H1 (cell line): ENCODE measurements around the gene LGR4. TPM values are rescaled to one million over a fixed set of nuclear protein-coding genes. Genes with fewer than 3 reads are reported as not detected.

Experiments
- ASH2L ChIP-seq: fragments of 200-600, 300-600 bp; sonication (generic); IDR thresholded peaks from one replicate; pipeline ENCODE4 v1.7.1; 2017; ENCODE audit warnings: low read length
- CBX5 ChIP-seq: fragments of 300-800, 300-1000 bp; sonication (generic); IDR thresholded peaks from 2 replicates; pipeline ENCODE4 v1.7.1; 2016; ENCODE audit warnings: antibody characterized with exemption, low read length, low read depth
- CHD7 ChIP-seq: fragments of 300-600 bp; sonication (generic); IDR thresholded peaks from 2 replicates; pipeline ENCODE4 v1.7.1; 2012; ENCODE audit warnings: low read length, moderate library complexity, mild to moderate bottlenecking, inconsistent platforms; ENCODE audit not compliant: insufficient replicate concordance
- GABPA ChIP-seq: IDR thresholded peaks from 2 replicates; pipeline ENCODE4 v1.6.1; 2011; ENCODE audit warnings: mild to moderate bottlenecking, low read length, moderate library complexity, borderline replicate concordance; ENCODE audit not compliant: insufficient read depth
- GTF2F1 ChIP-seq: IDR thresholded peaks from 2 replicates; pipeline ENCODE4 v1.6.1; 2012; ENCODE audit warnings: low read depth, low read length, improper control_type of control experiment, borderline replicate concordance
- RNF2 ChIP-seq: fragments of 200-900, 300-1000 bp; sonication (generic); IDR thresholded peaks from 2 replicates; pipeline ENCODE4 v1.7.1; 2016; ENCODE audit warnings: borderline replicate concordance, low read depth, mild to moderate bottlenecking, antibody characterized with exemption, low read length; ENCODE audit not compliant: poor library complexity, severe bottlenecking; ENCODE audit errors: missing control alignments
- SP2 ChIP-seq: IDR thresholded peaks from 2 replicates; pipeline ENCODE4 v1.6.1; 2012; ENCODE audit warnings: mild to moderate bottlenecking, low read length, inconsistent platforms
- SP4 ChIP-seq: IDR thresholded peaks from 2 replicates; pipeline ENCODE4 v1.6.1; 2012; ENCODE audit warnings: low read length, inconsistent platforms
- polyA plus RNA-seq, 7 experiments: library from polyadenylated mRNA; depleted of rRNA in 3 of 7; stranded (reverse) in 5 of 7; unstranded in 2 of 7; fragments of >200 nt in 5 of 7; fragments of 200-250 nt in 2 of 7; gene quantifications; 1 replicate in 5 of 7; 2 replicates in 1 of 7; 4 replicates in 1 of 7; pipeline versions ENCODE4 v1.2.1 to v1.2.3, GENCODE V29; 2011 to 2013; ENCODE audit warnings: missing spikeins in 2 of 7, mixed read lengths in 2 of 7
- total RNA-seq: library from RNA; stranded (reverse); fragmentation: NEBNext Ultra II Directional; extraction: Animal tissue kit (Norgen Biotek cat#: 25700); gene quantifications from 2 replicates; pipeline ENCODE4 v1.2.1, GENCODE V29; 2021

LGR4 gene
- total and polyA plus RNA-seq, 2 of the 8 experiments (the other 6 are each of a cell fraction or from before 2014, with no cell fraction given), result 26.6 to 61.7 TPM

- TF ChIP-seq CHD7 (no peak), RNF2 (no peak), ASH2L (no peak), GTF2F1 (no peak), CBX5 (no peak), SP4 (no peak), SP2 (no peak), GABPA (no peak)
Measured at GRCh38 chr11:27357250-27357649, 115.3 kb downstream of the LGR4 start (continued).
